GM18861 (cell line): ENCODE data around the gene EIF2AK3.

Experiments used
- ATAC-seq: cut with Tn5 transposase; IDR thresholded peaks from one replicate; pipeline ENCODE4 v1.9.1; 2021; ENCODE audit not compliant: unreplicated experiment

The EIF2AK3 gene

GRCh38 chr2:88545118-88545517 lies 82.1 kb downstream of the EIF2AK3 start:
- no peak for ATAC-seq

- no peak for ATAC-seq
Measured at GRCh38 chr2:88543541-88544057, 83.7 kb downstream of the EIF2AK3 start.

- ATAC-seq: no peak
Measured at GRCh38 chr2:88542668-88543067, 84.6 kb downstream of the EIF2AK3 start.

GRCh38 chr2:88540346-88540745 lies 86.9 kb downstream of the EIF2AK3 start:
- ATAC-seq: no peak

- ATAC-seq: no peak
Measured at GRCh38 chr2:88538362-88538917, 88.8 kb downstream of the EIF2AK3 start.

GRCh38 chr2:88537640-88538039 lies 89.6 kb downstream of the EIF2AK3 start:
- no peak for ATAC-seq

- no peak for ATAC-seq
Measured at GRCh38 chr2:88530081-88530480, 97.2 kb downstream of the EIF2AK3 start.

- ATAC-seq: no peak
Measured at GRCh38 chr2:88521445-88522073, 105.7 kb downstream of the EIF2AK3 start.

GRCh38 chr2:88517759-88518201 lies 109.5 kb downstream of the EIF2AK3 start:
- no peak for ATAC-seq
